Measurements from ENCODE around the gene TENM3. TPM values are rescaled to one million over a fixed set of nuclear protein-coding genes. Genes with fewer than 3 reads are reported as not detected.

TENM3 gene
- total and polyA plus RNA-seq, 3 donors from 2014 or later, result 10.9 to 42.7 (median 42.2) TPM

DNA sequence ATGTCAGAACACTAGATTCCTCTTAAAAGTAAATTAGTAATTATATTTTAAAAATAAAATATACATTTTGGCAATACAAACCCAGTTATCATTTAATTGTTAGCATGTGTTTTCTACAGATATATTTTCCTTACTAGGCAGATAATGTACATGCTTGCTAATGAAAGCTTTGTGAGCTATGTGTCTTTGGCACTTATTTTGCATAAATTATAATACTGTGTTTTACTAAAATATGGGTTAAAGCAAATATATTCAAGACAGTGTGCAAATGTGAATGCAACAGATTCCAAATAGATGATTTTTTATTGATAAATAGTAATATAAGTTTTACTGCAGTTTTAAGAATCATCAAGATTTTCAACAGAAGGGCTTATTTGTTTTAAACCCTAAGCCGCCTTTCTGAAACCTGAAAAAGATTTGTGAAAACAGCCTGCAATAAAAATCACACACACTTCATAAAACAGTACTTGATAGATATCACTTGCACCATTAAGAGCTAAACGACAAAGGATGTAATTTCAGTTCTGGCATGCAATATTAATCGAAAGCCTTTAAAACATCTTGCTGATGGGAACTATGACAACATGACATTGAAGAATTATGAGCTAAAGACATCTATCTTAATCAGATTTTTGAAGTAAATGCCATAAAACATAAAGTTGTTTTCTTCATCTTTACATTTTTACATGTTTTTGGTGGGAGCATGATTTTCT, 340.7 kb downstream of the TENM3 start:
- no peaks in the 10 kb centered on the region for H3K9me3 ChIP-seq
- H3K4me1 ChIP-seq, result no peaks in the 10 kb centered on the region
- no peaks in the 10 kb centered on the region for H3K36me3 ChIP-seq (ENCODE audit: low read depth, missing control alignments)
- H3K27me3 ChIP-seq, result no peaks in the 10 kb centered on the region
- no peak for DNase-seq
- TF ChIP-seq POLR2A (IDR thresholded peaks at IDR 0.05), result no peak
- TF ChIP-seq, protein P1, sequence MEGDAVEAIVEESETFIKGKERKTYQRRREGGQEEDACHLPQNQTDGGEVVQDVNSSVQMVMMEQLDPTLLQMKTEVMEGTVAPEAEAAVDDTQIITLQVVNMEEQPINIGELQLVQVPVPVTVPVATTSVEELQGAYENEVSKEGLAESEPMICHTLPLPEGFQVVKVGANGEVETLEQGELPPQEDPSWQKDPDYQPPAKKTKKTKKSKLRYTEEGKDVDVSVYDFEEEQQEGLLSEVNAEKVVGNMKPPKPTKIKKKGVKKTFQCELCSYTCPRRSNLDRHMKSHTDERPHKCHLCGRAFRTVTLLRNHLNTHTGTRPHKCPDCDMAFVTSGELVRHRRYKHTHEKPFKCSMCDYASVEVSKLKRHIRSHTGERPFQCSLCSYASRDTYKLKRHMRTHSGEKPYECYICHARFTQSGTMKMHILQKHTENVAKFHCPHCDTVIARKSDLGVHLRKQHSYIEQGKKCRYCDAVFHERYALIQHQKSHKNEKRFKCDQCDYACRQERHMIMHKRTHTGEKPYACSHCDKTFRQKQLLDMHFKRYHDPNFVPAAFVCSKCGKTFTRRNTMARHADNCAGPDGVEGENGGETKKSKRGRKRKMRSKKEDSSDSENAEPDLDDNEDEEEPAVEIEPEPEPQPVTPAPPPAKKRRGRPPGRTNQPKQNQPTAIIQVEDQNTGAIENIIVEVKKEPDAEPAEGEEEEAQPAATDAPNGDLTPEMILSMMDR (IDR thresholded peaks at IDR 0.05), result no peak
- 73 to 81% methylated on average over 3 of the region's 3 CpGs for WGBS, 2 donors
- intact Hi-C loops (cut with DNase I; ENCODE audit: low total_unique reads), result no loop called here
- H3K4me3 ChIP-seq, result no peak overlapping the region
- H3K27ac ChIP-seq, result no peak overlapping the region

DNA sequence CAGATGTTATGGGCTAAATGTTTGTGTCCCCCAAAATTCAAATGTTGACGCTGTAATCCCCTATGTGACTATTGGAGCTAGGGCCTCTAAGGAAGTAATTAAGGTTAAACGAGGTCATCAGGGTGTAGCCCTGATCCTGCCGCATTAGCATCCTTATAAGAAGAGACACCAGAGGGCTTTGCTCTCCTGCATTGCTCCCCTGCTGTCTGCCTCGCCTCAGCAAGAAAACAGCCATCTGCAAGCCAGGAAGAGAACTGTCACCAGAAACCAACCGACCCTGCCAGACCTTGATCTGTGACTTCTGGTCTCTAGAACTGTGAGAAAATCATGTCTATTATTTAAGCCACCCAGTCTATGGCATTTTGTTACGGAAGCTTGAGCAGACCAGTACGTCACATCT, 342.1 kb downstream of the TENM3 start:
- DNase-seq, result no peak
- no peak for TF ChIP-seq POLR2A (IDR thresholded peaks at IDR 0.05)
- TF ChIP-seq, protein P1 (IDR thresholded peaks at IDR 0.05), result no peak
- H3K9me3 ChIP-seq, result no peaks in the 10 kb centered on the region
- intact Hi-C loops (cut with DNase I; ENCODE audit: low total_unique reads), result no loop called here
- H3K4me1 ChIP-seq, result no peaks in the 10 kb centered on the region
- no peaks in the 10 kb centered on the region for H3K27me3 ChIP-seq
- no peak overlapping the region for H3K27ac ChIP-seq
- H3K36me3 ChIP-seq (ENCODE audit: low read depth, missing control alignments), result no peaks in the 10 kb centered on the region
- no peak overlapping the region for H3K4me3 ChIP-seq
- 75 to 76% methylated on average over 7 of the region's 7 CpGs for WGBS, 2 donors

DNA sequence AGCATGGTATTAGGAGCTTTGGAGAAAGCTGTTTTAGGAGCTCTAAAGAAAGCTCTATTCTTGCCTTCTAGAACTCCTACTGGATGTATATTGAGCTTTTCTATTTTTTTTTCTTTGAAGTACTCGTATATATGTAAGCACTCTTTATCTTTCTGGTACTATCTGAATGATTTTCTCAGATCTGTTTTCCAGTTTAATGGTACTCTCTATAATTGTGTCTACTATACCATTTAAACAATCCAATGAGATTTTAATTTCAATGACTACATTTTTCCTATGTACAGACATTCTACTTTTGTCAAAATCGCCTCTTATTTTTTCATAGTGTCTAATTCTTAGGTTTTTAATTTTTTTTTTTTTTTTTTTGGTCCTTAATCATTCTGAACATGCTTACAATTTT, 345.9 kb downstream of the TENM3 start:
- TF ChIP-seq POLR2A (IDR thresholded peaks at IDR 0.05), result no peak
- TF ChIP-seq, protein P1 (IDR thresholded peaks at IDR 0.05), result no peak
- H3K27ac ChIP-seq, result no peak overlapping the region
- 90 to 99% methylated on average over 2 of the region's 2 CpGs for WGBS, 2 donors
- no peaks in the 10 kb centered on the region for H3K4me1 ChIP-seq
- H3K9me3 ChIP-seq, result no peaks in the 10 kb centered on the region
- intact Hi-C loops (cut with DNase I; ENCODE audit: low total_unique reads), result no loop called here
- no peak for DNase-seq
- H3K36me3 ChIP-seq (ENCODE audit: low read depth, missing control alignments), result no peaks in the 10 kb centered on the region
- no peaks in the 10 kb centered on the region for H3K27me3 ChIP-seq
- H3K4me3 ChIP-seq, result no peak overlapping the region

DNA sequence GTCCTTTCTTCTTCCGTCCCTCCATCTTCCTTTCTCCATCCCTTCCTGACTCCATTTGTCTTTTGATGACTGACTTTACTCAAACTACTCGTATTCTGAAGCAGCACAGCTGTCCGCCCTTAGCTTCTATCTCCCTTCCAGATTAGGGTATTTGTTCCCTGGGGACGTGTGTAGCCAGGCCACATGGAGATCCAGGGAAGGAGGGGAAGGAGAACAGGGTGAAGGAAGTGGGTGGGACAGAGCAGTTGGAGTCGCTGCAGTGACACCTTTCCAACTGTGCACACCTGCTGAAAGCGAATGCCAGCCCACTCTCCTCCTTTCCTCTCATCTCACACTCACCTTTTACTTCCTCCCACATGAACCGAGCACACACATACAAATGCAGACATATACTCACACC, 350.2 kb downstream of the TENM3 start:
- 78 to 84% methylated on average over 7 of the region's 7 CpGs for WGBS, 2 donors
- intact Hi-C loops (cut with DNase I; ENCODE audit: low total_unique reads), result no loop called here
- Histone ChIP-seq H3K27ac (no peak overlapping the region), H3K27me3 (no peaks in the 10 kb centered on the region), H3K4me3 (no peak overlapping the region), H3K9me3 (no peaks in the 10 kb centered on the region), H3K4me1 (no peaks in the 10 kb centered on the region), H3K36me3 (ENCODE audit: low read depth, missing control alignments) (no peaks in the 10 kb centered on the region)
- DNase-seq, result no peak
- TF ChIP-seq, protein P1 (IDR thresholded peaks at IDR 0.05), result no peak
- no peak for TF ChIP-seq POLR2A (IDR thresholded peaks at IDR 0.05)

DNA sequence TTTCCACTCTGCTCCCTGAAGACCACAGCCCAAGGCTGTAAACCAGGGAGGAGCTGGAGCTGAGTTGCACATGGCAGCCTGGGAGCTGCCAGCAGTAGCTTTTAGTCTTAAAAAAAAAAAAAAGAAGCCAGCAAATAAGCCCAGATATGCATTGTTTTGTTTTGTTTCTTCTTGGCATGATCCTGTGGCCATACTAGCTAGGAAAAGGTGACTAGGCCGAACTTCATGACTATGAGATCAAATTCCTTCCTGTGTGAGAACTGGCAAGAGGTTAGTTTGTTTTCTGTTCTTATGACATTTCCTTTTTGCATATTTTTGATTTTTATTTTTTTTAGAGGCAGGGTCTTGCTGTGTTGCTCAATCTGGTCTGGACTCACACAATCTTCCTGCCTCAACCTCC, 350.7 kb downstream of the TENM3 start:
- no peak for DNase-seq
- H3K27me3 ChIP-seq, result no peaks in the 10 kb centered on the region
- TF ChIP-seq POLR2A (IDR thresholded peaks at IDR 0.05), result no peak
- TF ChIP-seq, protein P1 (IDR thresholded peaks at IDR 0.05), result no peak
- no peaks in the 10 kb centered on the region for H3K4me1 ChIP-seq
- H3K4me3 ChIP-seq, result no peak overlapping the region
- H3K36me3 ChIP-seq (ENCODE audit: low read depth, missing control alignments), result no peaks in the 10 kb centered on the region
- H3K9me3 ChIP-seq, result no peaks in the 10 kb centered on the region
- H3K27ac ChIP-seq, result no peak overlapping the region
- WGBS, 2 donors, result 70 to 87% methylated on average over 1 of the region's 1 CpG
- intact Hi-C loops (cut with DNase I; ENCODE audit: low total_unique reads), result no loop called here

All from testis (tissue), 3 donors.